Measurements from ENCODE around the gene PRPF18. TPM values are rescaled to one million over a fixed set of nuclear protein-coding genes. Genes with fewer than 3 reads are reported as not detected.

Gene PRPF18
- polyA plus RNA-seq, 2 of the 4 experiments (the other 2 are of a cell fraction) = 22.3 to 39.6 TPM

- Histone ChIP-seq H3K9me3 (no peaks in the 10 kb centered on the region), H3K27ac (no peak overlapping the region), H3K4me3 (no peak overlapping the region), H3K4me2 (no peak overlapping the region), H3K4me1 (peaks cover 7% of the 10 kb centered on the region; the same call in 2 of the 3 replicates)
- CTCF ChIA-PET = interaction anchor here (1.0 kb wide), 1 partner anchor 19 kb away, joined by 3 read pairs; no protein-coding TSS in a partner anchor
- POLR2A ChIA-PET = no interaction called here
- WGBS (ENCODE audit: missing lambda C conversion rate) = 75% methylated on average over 3 of the region's 3 CpGs
- no peak for ATAC-seq
- no peak for FAIRE-seq
- TF ChIP-seq FOSB (CRISPR knock-in tag; IDR thresholded peaks at IDR 0.05) (no peak), EP300 (IDR thresholded peaks at IDR 0.05) (no peak), TP53 (CRISPR knock-in tag; IDR thresholded peaks at IDR 0.05) (no peak), HOXB13 (CRISPR knock-in tag; IDR thresholded peaks at IDR 0.05; ENCODE audit: low read depth) (no peak), CHD2 (IDR thresholded peaks at IDR 0.05; ENCODE audit: low read length, partially characterized antibody) (no peak), RCOR1 (IDR thresholded peaks at IDR 0.05; ENCODE audit: low read depth, low read length) (no peak), MYC (IDR thresholded peaks at IDR 0.05; ENCODE audit: borderline replicate concordance, low read length) (no peak), EHF (CRISPR knock-in tag; IDR thresholded peaks at IDR 0.05) (no peak), CTCF (IDR thresholded peaks at IDR 0.05) (no peak)
- TF ChIP-seq, protein P1, sequence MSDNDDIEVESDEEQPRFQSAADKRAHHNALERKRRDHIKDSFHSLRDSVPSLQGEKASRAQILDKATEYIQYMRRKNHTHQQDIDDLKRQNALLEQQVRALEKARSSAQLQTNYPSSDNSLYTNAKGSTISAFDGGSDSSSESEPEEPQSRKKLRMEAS (IDR thresholded peaks at IDR 0.05) = no peak
- no peak for DNase-seq (ENCODE audit: low read depth in 1 of 2, low spot score in 1 of 2)
Measured at GRCh38 chr10:13632440-13632839, 45.7 kb downstream of the PRPF18 start.

DNA sequence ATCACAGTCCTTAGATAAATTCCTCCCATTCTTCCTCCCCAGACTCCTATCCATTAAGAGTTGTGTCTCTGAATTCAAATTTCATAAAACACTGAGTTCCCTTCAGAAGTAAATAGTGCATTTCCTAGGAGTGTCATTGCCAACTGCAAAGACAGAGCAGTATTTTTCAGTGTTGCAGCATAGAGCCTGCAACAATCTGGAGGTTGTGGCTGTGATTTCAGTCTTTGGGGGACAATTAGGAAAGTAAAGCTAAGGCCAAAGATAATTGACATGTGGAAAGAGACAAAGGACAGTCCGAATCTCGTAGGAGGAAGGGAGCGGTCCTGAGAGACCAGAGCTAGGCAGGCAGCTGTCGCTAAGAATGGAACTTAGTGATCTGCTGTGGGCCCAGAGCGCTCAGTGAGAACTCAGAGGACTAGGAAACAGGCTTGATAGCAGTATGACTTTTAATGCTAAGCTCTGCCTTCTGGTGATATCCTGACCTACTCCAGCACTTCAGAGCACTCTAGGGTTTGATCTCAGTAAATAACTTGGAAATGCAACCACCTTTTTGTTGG lies 46.2 kb downstream of the PRPF18 start:
- Histone ChIP-seq H3K4me1 (peaks cover 9% of the 10 kb centered on the region; the same call in 2 of the 3 replicates), H3K9me3 (no peaks in the 10 kb centered on the region), H3K4me3 (no peak overlapping the region), H3K27ac (no peak overlapping the region), H3K4me2 (no peak overlapping the region)
- TF ChIP-seq, protein P2, sequence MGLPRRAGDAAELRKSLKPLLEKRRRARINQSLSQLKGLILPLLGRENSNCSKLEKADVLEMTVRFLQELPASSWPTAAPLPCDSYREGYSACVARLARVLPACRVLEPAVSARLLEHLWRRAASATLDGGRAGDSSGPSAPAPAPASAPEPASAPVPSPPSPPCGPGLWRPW (IDR thresholded peaks at IDR 0.05) = no peak
- no peak for TF ChIP-seq NPAS2 (CRISPR knock-in tag; IDR thresholded peaks at IDR 0.05; ENCODE audit: borderline replicate concordance)
- TF ChIP-seq FOSB (CRISPR knock-in tag; IDR thresholded peaks at IDR 0.05) = no peak
- TF ChIP-seq CHD4 (IDR thresholded peaks at IDR 0.05; ENCODE audit: borderline replicate concordance) = no peak
- TF ChIP-seq RFX5 (IDR thresholded peaks at IDR 0.05) = no peak
- no peak for TF ChIP-seq MAZ (IDR thresholded peaks at IDR 0.05; ENCODE audit: borderline replicate concordance, low read depth, low read length)
- TF ChIP-seq ZC3H11A (IDR thresholded peaks at IDR 0.05) = no peak
- TF ChIP-seq, protein P3, sequence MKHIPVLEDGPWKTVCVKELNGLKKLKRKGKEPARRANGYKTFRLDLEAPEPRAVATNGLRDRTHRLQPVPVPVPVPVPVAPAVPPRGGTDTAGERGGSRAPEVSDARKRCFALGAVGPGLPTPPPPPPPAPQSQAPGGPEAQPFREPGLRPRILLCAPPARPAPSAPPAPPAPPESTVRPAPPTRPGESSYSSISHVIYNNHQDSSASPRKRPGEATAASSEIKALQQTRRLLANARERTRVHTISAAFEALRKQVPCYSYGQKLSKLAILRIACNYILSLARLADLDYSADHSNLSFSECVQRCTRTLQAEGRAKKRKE (CRISPR knock-in tag; IDR thresholded peaks at IDR 0.05; ENCODE audit: low read depth) = no peak
- TF ChIP-seq FOXS1 (CRISPR knock-in tag; IDR thresholded peaks at IDR 0.05) = no peak
- CTCF ChIA-PET = interaction anchor here (0.9 to 1.1 kb wide), 3 partner anchors 12 to 261 kb away, joined by 3 to 5 read pairs (median 3); no protein-coding TSS in a partner anchor
- 96% methylated on average over 5 of the region's 5 CpGs for WGBS (ENCODE audit: missing lambda C conversion rate)
- FAIRE-seq = no peak
- POLR2A ChIA-PET = no interaction called here
- DNase-seq (ENCODE audit: low read depth in 1 of 2, low spot score in 1 of 2) = no peak
- ATAC-seq = no peak

GRCh38 chr10:13633689-13634088 lies 46.9 kb downstream of the PRPF18 start:
- no peaks in the 10 kb centered on the region for H3K9me3 ChIP-seq
- CTCF ChIA-PET = interaction anchor here (0.9 to 1.1 kb wide), 4 partner anchors 12 to 261 kb away, joined by 3 to 5 read pairs (median 3); no protein-coding TSS in a partner anchor
- H3K4me1 ChIP-seq = peaks cover 9% of the 10 kb centered on the region; the same call in 2 of the 3 replicates
- POLR2A ChIA-PET = no interaction called here
- no peak overlapping the region for H3K27ac ChIP-seq
- TF ChIP-seq HOXA7 (CRISPR knock-in tag; IDR thresholded peaks at IDR 0.05) (no peak), SMC3 (IDR thresholded peaks at IDR 0.05) (no peak), JUN (IDR thresholded peaks at IDR 0.05) (no peak), ELK1 (IDR thresholded peaks at IDR 0.05; ENCODE audit: low read depth, low read length) (no peak), HOXB5 (CRISPR knock-in tag; IDR thresholded peaks at IDR 0.05) (no peak), CBX2 (IDR thresholded peaks at IDR 0.05; ENCODE audit: borderline replicate concordance, low read depth) (no peak), FOSB (CRISPR knock-in tag; IDR thresholded peaks at IDR 0.05) (no peak), RFX5 (IDR thresholded peaks at IDR 0.05) (no peak), NFE2L2 (conservative IDR thresholded peaks at IDR 0.05; ENCODE audit: low read length) (no peak), ZFP36 (IDR thresholded peaks at IDR 0.05; ENCODE audit: borderline replicate concordance, partially characterized antibody) (no peak), BHLHE40 (IDR thresholded peaks at IDR 0.05; ENCODE audit: low read depth, low read length) (no peak), HOXB13 (CRISPR knock-in tag; IDR thresholded peaks at IDR 0.05; ENCODE audit: low read depth) (no peak), MAZ (IDR thresholded peaks at IDR 0.05; ENCODE audit: borderline replicate concordance, low read depth, low read length) (no peak), USF2 (IDR thresholded peaks at IDR 0.05) (no peak)
- no peak overlapping the region for H3K4me3 ChIP-seq
- ATAC-seq (no peak), DNase-seq (ENCODE audit: low read depth in 1 of 2, low spot score in 1 of 2) (no peak), FAIRE-seq (no peak)
- 84% methylated on average over 7 of the region's 7 CpGs for WGBS (ENCODE audit: missing lambda C conversion rate)
- H3K4me2 ChIP-seq = no peak overlapping the region

Data from A549 (cell line).